Tibial nerve (tissue), 4 donors: Measurements from ENCODE around the gene NUDT7.

Source experiments
- EP300 ChIP-seq, 2 donors: sonication (generic); formaldehyde crosslinking; IDR thresholded peaks; one replicate each; pipeline ENCODE4 v1.6.1; 2017; ENCODE audit warnings: antibody characterized with exemption in 2 of 2, mild to moderate bottlenecking in 1 of 2
- POLR2A ChIP-seq, 2 donors: fragments of 450-650 bp; IDR thresholded peaks; one replicate each; pipeline ENCODE4 v1.6.1; 2017; ENCODE audit warnings: antibody characterized with exemption in 2 of 2, mild to moderate bottlenecking in 2 of 2, moderate library complexity in 2 of 2
- TF ChIP-seq, protein P1 (sequence below), 5 experiments: fragments of 200-600 bp in 3 of 5; fragments of 450-650 bp in 2 of 5; sonication (generic) in 3 of 5; IDR thresholded peaks; one replicate each; pipeline ENCODE4 v1.5.1; 2016 to 2019; ENCODE audit warnings: antibody characterized with exemption in 5 of 5, mild to moderate bottlenecking in 3 of 5, moderate library complexity in 2 of 5

GRCh38 chr16:77760800-77761199 lies 38.5 kb downstream of the NUDT7 start:
- TF ChIP-seq, protein P1, sequence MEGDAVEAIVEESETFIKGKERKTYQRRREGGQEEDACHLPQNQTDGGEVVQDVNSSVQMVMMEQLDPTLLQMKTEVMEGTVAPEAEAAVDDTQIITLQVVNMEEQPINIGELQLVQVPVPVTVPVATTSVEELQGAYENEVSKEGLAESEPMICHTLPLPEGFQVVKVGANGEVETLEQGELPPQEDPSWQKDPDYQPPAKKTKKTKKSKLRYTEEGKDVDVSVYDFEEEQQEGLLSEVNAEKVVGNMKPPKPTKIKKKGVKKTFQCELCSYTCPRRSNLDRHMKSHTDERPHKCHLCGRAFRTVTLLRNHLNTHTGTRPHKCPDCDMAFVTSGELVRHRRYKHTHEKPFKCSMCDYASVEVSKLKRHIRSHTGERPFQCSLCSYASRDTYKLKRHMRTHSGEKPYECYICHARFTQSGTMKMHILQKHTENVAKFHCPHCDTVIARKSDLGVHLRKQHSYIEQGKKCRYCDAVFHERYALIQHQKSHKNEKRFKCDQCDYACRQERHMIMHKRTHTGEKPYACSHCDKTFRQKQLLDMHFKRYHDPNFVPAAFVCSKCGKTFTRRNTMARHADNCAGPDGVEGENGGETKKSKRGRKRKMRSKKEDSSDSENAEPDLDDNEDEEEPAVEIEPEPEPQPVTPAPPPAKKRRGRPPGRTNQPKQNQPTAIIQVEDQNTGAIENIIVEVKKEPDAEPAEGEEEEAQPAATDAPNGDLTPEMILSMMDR (IDR thresholded peaks at IDR 0.05): no peak
- no peak for TF ChIP-seq POLR2A (IDR thresholded peaks at IDR 0.05)
- no peak for TF ChIP-seq EP300 (IDR thresholded peaks at IDR 0.05)
